HG03354 (cell line): ENCODE data around the gene ACP7.
"Not testable (repeated sequence)": the region's sequence is repeated elsewhere in the genome, so short reads cannot be mapped to it uniquely, and the experiment has no call there.

Experiments used
- ATAC-seq: cut with Tn5 transposase; IDR thresholded peaks from one replicate; pipeline ENCODE4 v1.9.1; 2021; ENCODE audit warnings: mild to moderate bottlenecking; ENCODE audit not compliant: unreplicated experiment, poor library complexity, severe bottlenecking

The ACP7 gene

GRCh38 chr19:39128516-39129079 is 44.4 kb downstream of the ACP7 start:
- no peak for ATAC-seq

- ATAC-seq: no peak
These were observed 44.9 kb downstream of the ACP7 start for GRCh38 chr19:39129116-39129515.

DNA sequence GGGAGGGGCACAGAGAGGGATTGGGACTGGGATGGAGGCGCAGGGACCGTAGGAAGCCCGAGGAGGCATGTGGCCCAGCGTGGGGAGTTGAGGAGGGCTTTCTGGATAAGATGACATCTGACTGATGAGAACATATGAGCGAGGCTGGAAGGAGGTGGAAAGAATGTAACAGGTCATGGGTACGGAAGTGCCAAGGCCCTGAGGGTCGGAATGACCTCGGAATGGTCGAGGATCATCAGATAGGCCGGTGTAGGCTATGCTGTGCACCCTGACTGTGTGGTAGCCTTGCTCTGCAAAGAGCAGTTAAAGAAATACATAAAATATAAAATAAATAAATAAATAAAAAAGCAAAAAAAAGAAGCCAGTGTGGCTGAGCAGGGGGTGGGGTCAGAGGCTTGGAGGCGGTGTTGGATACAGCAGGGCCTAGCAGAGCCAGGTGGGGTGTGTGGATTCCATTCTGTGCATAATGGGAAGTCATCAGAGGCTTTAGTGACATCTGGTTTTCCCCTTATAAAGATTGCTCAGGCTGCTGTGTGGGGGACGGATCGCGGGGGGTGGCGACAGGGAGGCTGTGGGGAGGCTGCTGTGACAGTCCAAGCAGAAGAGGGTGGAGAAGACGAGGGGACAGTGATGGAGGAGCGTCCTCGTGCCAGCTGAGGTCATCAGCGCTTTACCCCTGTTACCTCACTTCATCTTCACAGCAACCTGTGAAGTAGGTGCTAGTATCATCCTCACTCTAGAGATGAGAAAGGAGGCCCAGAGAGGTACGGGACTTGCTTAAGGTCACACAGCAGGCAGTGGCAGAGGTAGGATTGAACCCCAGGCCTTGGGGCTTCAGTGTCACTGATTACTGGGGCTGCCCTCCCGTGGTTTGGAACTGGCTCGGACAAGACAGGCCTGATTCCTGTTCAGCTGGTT is 46.4 kb downstream of the ACP7 start:
- ATAC-seq: no peak

DNA sequence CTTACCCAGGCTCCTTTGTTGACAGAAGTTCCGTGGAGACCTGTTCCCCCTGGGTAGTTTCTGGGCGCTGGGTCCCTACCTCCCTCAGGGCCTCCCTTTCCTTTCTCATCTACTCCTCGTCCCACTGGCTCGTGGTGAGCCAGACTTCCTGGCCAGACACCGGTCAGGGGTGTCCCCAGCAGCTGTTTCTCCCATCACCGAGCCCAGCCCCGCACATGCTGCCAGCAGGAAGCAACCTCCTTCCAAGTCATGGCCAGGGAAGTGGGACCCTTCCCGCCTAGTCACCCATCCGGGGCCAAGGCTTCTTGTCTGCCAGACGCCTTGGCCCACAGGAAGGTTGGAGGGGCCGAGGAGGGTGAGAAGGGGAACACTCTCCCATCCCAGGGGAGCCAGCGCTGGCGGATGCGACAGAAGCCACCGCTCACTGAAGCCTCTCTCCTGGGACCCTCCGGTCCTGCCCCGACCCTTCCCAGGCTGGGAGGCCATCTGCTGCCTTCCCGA is 47.1 kb downstream of the ACP7 start:
- no peak for ATAC-seq

- no peak for ATAC-seq
These were observed 48.3 kb downstream of the ACP7 start for GRCh38 chr19:39132344-39132969.

DNA sequence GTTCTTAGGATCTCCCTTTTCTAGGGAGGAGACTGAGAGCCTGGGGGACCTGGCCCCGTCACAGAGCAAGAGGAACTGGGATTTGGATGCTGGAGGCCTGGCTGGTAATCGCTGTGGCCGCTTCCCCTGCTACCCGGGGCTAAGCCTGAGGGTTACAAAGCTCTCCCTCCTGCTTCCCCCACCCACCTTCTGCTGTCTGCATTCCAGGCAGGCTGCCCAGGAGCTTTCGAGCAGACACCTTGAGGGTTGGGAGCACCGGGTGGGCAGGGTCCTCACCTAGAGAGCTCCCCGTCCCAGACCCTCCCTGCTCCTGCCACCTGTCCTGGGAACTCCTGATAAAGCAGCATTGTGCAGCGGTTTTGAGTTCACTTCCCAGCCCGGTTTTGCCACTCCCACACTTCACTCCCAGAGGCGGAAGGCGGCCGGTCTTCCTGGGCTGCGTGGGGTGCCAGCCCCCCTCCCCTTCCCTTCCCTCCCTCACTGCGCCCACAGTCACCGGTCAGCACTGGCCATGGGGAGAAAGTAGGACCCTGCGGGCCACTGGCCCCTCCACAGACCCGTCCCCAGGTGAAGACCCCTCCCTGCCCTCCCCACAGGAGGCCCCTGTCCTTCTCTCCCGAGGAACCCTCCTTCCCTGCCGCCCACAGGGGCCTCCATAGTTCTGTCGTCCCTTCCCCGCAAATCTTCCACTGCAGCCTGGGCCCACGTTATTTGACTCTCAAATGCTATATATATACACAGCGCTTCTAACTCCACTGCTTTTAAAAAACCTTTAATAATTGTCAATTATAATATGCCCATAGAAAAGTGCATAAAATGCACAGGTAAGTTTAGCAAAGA is 49.5 kb downstream of the ACP7 start:
- no peak for ATAC-seq

- no peak for ATAC-seq
These were observed 51.5 kb downstream of the ACP7 start for GRCh38 chr19:39135701-39136100.

DNA sequence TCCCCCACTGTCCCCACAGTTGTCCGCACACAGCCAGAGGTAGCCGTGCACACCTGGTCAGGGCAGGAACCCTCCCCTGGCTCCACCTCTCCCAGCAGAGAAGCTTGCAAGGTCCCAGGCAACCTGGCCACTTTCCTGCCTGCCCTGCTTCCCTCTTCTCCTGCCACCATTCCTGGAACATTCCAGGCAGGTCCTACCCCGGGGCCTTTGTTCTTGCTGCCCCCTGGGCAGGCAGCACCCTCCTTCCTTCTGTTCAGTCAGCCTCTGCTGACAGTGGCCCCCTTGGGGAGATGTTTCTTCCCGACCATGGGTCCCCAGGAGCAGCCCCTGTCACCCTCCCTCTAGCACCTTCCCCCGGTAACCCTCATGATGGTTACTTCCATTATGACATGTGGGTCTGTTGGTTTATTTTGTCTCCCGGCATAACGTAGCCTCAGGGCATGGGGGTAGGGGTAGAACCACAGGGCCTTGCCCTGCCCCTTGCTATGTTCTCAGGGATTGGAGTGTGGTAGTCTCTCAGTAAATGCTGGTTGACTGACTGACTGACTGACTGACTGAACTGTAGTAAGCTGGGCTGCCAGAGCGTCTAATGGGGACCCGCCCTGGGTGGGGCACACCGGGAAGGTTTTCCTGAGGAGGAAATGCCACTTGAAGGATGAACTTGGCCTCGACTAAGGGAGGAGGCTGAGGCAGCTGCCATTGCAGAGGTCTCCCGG is 52.2 kb downstream of the ACP7 start:
- no peak for ATAC-seq

- ATAC-seq: no peak
These were observed 53.0 kb downstream of the ACP7 start for GRCh38 chr19:39137131-39137530.

DNA sequence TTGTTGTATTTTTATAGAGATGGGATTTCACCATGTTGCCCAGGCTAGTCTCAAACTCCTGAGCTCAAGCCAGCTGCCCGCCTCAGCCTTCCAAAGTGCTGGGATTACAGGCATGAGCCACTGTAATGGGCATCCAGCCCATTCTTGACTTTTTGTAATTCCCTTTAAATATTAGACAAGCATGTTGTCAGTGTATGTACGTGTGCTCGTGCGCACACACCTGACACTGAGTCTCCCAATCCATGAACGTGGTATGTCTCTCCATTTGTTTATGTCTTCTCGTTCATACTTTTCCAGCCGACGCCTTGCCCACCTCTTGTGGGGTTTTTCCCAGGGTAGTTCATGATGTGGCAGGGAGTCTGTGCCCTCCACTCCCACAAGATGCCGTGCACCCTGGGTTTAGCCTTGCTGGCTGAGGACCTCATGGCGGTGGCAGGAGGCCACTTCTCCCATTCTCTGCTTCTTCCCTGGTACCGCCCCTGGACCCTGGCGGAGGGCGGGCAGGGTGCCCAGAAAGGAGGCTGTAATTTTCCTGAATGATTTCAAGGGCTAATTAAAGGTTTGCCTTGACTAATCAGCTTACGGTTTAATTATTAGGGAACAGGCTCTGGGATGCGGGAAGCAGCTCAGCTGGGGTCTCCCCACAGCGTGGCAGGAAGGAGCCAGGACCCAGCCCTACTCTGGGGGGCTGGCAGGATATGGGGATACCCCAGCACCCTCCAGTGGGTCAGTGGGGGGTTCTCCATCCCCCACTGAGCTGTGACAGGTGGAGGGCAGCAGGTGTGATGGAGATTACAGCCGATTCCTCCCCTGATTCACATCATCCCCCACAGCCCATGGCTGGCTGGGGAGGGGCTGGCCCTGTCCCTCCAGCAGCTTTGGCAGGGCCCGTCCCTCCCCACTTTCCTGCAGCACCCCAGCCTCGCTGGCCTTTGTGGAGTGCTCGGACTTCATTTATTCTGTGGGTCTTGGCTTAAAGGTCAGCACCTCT is 54.3 kb downstream of the ACP7 start:
- ATAC-seq: no peak

DNA sequence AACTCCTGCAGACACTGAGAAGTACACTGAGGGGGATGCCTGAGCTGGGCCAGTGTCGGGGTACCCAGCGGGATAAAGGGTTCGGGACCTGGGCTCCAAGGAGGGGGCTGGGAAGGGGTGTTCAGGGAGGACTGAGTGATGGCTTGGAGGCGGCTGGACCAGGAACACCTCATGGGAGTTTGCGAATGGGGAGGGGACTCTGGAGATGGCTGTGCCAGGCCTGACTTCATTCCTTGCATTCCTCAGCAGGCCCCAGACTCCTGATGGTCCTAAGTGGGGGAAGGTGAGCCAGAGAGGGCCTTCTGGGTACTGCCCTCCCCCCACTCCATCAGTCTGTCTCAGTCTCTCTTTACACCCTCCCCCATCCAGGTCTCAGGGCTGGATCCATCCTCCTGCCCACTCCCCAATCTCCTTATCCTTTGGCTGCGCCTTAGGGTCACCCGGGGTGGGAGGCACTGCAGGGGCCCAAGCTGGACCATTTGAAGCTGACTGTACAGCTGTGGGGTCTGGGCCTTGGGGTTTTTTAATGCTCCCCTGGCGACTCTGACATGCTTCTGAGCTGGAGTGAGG is 55.2 kb downstream of the ACP7 start:
- ATAC-seq: no peak

GRCh38 chr19:39139971-39140453 is 55.8 kb downstream of the ACP7 start:
- ATAC-seq: no peak

GRCh38 chr19:39140594-39140993 is 56.4 kb downstream of the ACP7 start:
- no peak for ATAC-seq

DNA sequence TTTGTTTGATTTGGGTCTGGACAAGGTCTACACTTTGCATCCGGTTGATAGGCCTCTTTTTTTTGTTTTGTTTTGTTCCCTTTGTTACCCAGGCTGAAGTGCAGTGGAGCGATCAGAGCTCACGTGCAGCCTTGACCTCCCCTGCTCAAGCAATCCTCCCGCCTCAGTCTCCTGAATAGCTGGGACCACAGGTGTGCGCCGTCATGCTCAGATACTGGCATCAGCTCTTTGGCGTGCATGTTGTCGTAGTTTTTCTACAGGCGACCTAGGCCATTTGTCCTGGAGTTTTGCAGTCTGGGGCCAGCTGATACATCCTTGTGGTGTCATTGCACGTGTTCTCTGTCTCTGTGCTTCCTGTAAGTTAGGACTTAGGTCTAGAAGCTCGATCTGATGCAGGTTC is 57.8 kb downstream of the ACP7 start:
- no peak for ATAC-seq

DNA sequence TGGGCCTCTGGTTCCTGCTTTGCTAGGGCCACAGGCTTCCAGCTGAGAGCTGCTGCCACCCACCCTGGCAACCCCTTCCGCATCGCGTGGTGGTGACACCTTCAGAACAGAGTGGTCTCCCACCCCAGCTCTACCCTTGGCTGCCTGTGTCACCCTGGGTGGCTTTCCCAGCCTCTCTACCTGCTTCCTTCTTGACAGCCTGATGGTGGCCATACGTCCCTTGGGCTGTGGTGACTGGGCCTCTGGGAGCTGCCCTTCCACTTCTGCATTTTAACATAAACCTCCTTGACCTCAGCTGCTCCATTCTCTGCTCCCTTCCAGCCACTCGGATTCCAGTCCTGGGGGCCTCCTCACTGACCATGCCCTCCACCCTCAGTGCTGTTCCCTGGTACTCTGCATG is 58.5 kb downstream of the ACP7 start:
- ATAC-seq: no peak

GRCh38 chr19:39143757-39144289 is 59.7 kb downstream of the ACP7 start:
- ATAC-seq: not testable (repeated sequence)

DNA sequence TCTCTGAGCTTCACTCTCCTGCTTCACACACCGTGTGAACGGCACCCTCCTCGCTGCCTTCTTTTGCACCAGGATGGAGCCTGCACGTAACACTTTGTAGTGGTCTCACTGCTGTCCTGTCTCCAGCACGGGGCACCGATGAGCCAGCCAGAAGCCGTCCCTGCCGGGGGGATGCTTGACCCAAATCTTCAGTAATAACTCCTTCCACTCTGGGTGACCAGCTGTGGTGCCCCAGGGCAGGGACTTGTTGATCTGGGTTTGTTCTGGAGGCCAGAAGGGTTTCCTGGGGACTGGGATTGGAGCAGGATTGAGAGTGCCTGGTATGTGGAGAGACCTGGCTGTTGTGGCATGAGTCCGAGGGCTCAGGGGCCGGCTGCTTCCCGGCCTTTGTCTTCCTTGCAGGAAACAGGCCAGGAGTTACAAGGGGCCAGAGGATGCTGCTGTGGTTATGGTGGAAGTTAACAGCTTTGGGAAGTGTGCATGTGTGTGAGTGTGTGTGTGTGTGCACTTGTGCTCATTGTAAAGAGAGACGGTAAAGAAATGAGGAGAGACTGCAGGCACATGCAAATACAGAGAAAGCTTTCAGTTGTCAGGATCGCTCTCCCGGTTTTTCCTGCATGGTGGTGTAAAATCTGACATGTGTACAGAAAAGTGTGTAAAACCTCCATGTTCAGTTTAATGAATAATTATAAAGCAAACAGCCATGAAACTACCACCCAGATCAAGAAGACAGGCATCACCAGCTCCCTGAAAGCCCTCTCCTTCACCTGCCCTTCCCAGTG is 60.3 kb downstream of the ACP7 start:
- no peak for ATAC-seq
